Neural crest cell (in vitro differentiated cells): ENCODE measurements around the gene PALB2. TPM values are rescaled to one million over a fixed set of nuclear protein-coding genes. Genes with fewer than 3 reads are reported as not detected.

Source experiments
- DNase-seq: peaks from one replicate; pipeline ENCODE4 v3.0.0; 2021; ENCODE audit warnings: low read depth, mixed read lengths, low spot score
- H3K27ac Mint-ChIP-seq: one replicate; pipeline ENCODE4 v1.8.0; 2021; ENCODE audit warnings: mild to moderate bottlenecking, mixed read lengths; ENCODE audit not compliant: unreplicated experiment
- H3K27me3 Mint-ChIP-seq: 2 replicates; pipeline ENCODE4 v1.8.0; 2021; ENCODE audit warnings: low read depth, mild to moderate bottlenecking, mixed read lengths
- H3K36me3 Mint-ChIP-seq: 2 replicates; pipeline ENCODE4 v1.8.0; 2021; ENCODE audit warnings: low read depth, mild to moderate bottlenecking, mixed read lengths
- H3K4me1 Mint-ChIP-seq: 2 replicates; pipeline ENCODE4 v1.8.0; 2021; ENCODE audit warnings: mixed read lengths
- H3K4me3 Mint-ChIP-seq: one replicate; pipeline ENCODE4 v1.8.0; 2021; ENCODE audit warnings: mild to moderate bottlenecking, mixed read lengths
- H3K9me3 Mint-ChIP-seq: 2 replicates; pipeline ENCODE4 v1.8.0; 2021; ENCODE audit warnings: mixed read lengths
- CTCF ChIP-seq: fragments of 200-600 bp; sonication (generic); conservative IDR thresholded peaks from 2 replicates; pipeline ENCODE4 v1.5.0; 2021; ENCODE audit warnings: antibody characterized with exemption, mild to moderate bottlenecking
- total RNA-seq: library from RNA; stranded (reverse); gene quantifications from 2 replicates; pipeline ENCODE4 v1.2.1, GENCODE V29; 2021

The PALB2 gene
- total RNA-seq, 1 donor from 2014 or later, result 25.6 TPM

GRCh38 chr16:23679986-23680336, 38.9 kb upstream of the PALB2 start:
- no peak for DNase-seq
- Mint-ChIP-seq H3K27me3 (no peaks in the 10 kb centered on the region), H3K9me3 (no peaks in the 10 kb centered on the region), H3K36me3 (peaks cover 10% of the 10 kb centered on the region), H3K27ac (peak overlapping the region; percentile 88), H3K4me1 (peaks cover 36% of the 10 kb centered on the region), H3K4me3 (peak overlapping the region; percentile 98)
- no peak for TF ChIP-seq CTCF

GRCh38 chr16:23679274-23679985, 38.3 kb upstream of the PALB2 start:
- TF ChIP-seq CTCF, result no peak

GRCh38 chr16:23678430-23679273, 37.5 kb upstream of the PALB2 start, which contains the start of gene PLK1:
TSS of gene PLK1 (plus strand) at chr16:23678889. CDS start at chr16:23678933, 44 bp downstream.
- H3K36me3 Mint-ChIP-seq, result peaks cover 5% of the 10 kb centered on the region
- H3K9me3 Mint-ChIP-seq, result no peaks in the 10 kb centered on the region
- peak within 1 kb of the TSS; percentile 88 for H3K27ac Mint-ChIP-seq
- no peaks in the 10 kb centered on the region for H3K27me3 Mint-ChIP-seq
- H3K4me3 Mint-ChIP-seq, result peak within 1 kb of the TSS; percentile 98
- TF ChIP-seq CTCF, result peak; percentile 56
- peak; percentile 80 for DNase-seq
- peaks cover 36% of the 10 kb centered on the region for H3K4me1 Mint-ChIP-seq

More at GRCh38 chr16:23679274-23679985, 38.3 kb upstream of the PALB2 start:
- peaks cover 36% of the 10 kb centered on the region for H3K4me1 Mint-ChIP-seq
- H3K36me3 Mint-ChIP-seq, result peaks cover 10% of the 10 kb centered on the region
- no peaks in the 10 kb centered on the region for H3K9me3 Mint-ChIP-seq
- DNase-seq, result peak; percentile 11
- peak overlapping the region; percentile 88 for H3K27ac Mint-ChIP-seq
- no peaks in the 10 kb centered on the region for H3K27me3 Mint-ChIP-seq
- peak overlapping the region; percentile 98 for H3K4me3 Mint-ChIP-seq

GRCh38 chr16:23676924-23677480, 35.9 kb upstream of the PALB2 start:
- Mint-ChIP-seq H3K4me3 (peak overlapping the region; percentile 98), H3K27me3 (no peaks in the 10 kb centered on the region), H3K4me1 (peaks cover 34% of the 10 kb centered on the region), H3K36me3 (peaks cover 2% of the 10 kb centered on the region), H3K27ac (no peak overlapping the region), H3K9me3 (no peaks in the 10 kb centered on the region)
- no peak for TF ChIP-seq CTCF
- DNase-seq, result no peak

GRCh38 chr16:23673971-23674614, 33.0 kb upstream of the PALB2 start:
- no peaks in the 10 kb centered on the region for H3K27me3 Mint-ChIP-seq
- no peak overlapping the region for H3K27ac Mint-ChIP-seq
- DNase-seq, result no peak
- peaks cover 2% of the 10 kb centered on the region for H3K36me3 Mint-ChIP-seq
- peaks cover 5% of the 10 kb centered on the region for H3K4me1 Mint-ChIP-seq
- no peaks in the 10 kb centered on the region for H3K9me3 Mint-ChIP-seq
- TF ChIP-seq CTCF, result no peak
- H3K4me3 Mint-ChIP-seq, result no peak overlapping the region
